MM.1S (cell line): ENCODE data around the gene PDSS2.

Experiments
- DNase-seq: peaks from one replicate; pipeline ENCODE4 v3.0.0-alpha.2; 2015
- H2AFZ ChIP-seq: fragments of 300-600 bp; sonication (generic); 2 replicates; pipeline ENCODE4 v1.6.0; 2016; ENCODE audit warnings: antibody characterized with exemption, low read length
- H3F3A ChIP-seq: fragments of 300-600 bp; sonication (generic); 2 replicates; pipeline ENCODE4 v1.6.1; 2016; ENCODE audit warnings: mild to moderate bottlenecking, antibody characterized with exemption, low read length, moderate library complexity, mixed read lengths; ENCODE audit not compliant: insufficient read depth
- H3K27ac ChIP-seq: fragments of 300-600 bp; sonication (generic); 2 replicates; pipeline ENCODE4 v1.5.1; 2016; ENCODE audit warnings: mild to moderate bottlenecking, low read length
- H3K27me3 ChIP-seq: fragments of 300-600 bp; sonication (generic); replicated peaks from 2 replicates; pipeline ENCODE4 v1.6.0; 2016; ENCODE audit warnings: low read length; ENCODE audit not compliant: insufficient read depth
- H3K36me3 ChIP-seq: fragments of 300-600 bp; sonication (generic); replicated peaks from 2 replicates; pipeline ENCODE4 v1.6.1; 2016; ENCODE audit warnings: mild to moderate bottlenecking, low read length, mixed read lengths; ENCODE audit not compliant: insufficient read depth
- H3K4me1 ChIP-seq: fragments of 300-600 bp; sonication (generic); 2 replicates; pipeline ENCODE4 v1.6.1; 2016; ENCODE audit warnings: low read length, mixed read lengths
- H3K4me2 ChIP-seq: fragments of 300-600 bp; sonication (generic); 2 replicates; pipeline ENCODE4 v1.6.0; 2016; ENCODE audit warnings: low read depth, low read length
- H3K4me3 ChIP-seq: fragments of 300-600 bp; sonication (generic); 2 replicates; pipeline ENCODE4 v1.5.1; 2016; ENCODE audit warnings: low read length, mixed read lengths
- H3K79me2 ChIP-seq: fragments of 300-600 bp; sonication (generic); 2 replicates; pipeline ENCODE4 v1.6.1; 2016; ENCODE audit warnings: mixed run types, low read length, mixed read lengths
- H3K9ac ChIP-seq: fragments of 300-600 bp; sonication (generic); 2 replicates; pipeline ENCODE4 v1.6.1; 2016; ENCODE audit warnings: low read length, mixed read lengths
- H3K9me2 ChIP-seq: fragments of 300-600 bp; sonication (generic); replicated peaks from 2 replicates; pipeline ENCODE4 v1.6.1; 2016; ENCODE audit warnings: mild to moderate bottlenecking, low read length, mixed read lengths; ENCODE audit not compliant: insufficient read depth
- H3K9me3 ChIP-seq: fragments of 300-600 bp; sonication (generic); replicated peaks from 2 replicates; pipeline ENCODE4 v1.6.1; 2016; ENCODE audit warnings: mild to moderate bottlenecking, low read length, mixed read lengths; ENCODE audit not compliant: insufficient read depth
- H4K20me1 ChIP-seq: fragments of 300-600 bp; sonication (generic); 2 replicates; pipeline ENCODE4 v1.6.1; 2016; ENCODE audit warnings: mild to moderate bottlenecking, low read length, moderate library complexity, mixed read lengths; ENCODE audit not compliant: insufficient read depth
- EZH2 ChIP-seq: fragments of 300-600 bp; sonication (generic); optimal IDR thresholded peaks from 2 replicates; pipeline ENCODE3; 2017; ENCODE audit warnings: low read depth, mild to moderate bottlenecking, antibody characterized with exemption, low read length, mixed read lengths
- EZH2phosphoT487 ChIP-seq: fragments of 300-600 bp; sonication (generic); IDR thresholded peaks from 2 replicates; pipeline ENCODE4 v1.6.1; 2018; ENCODE audit warnings: antibody characterized with exemption, low read length
- TF ChIP-seq, protein P1 (sequence below): fragments of 300-600 bp; sonication (generic); IDR thresholded peaks from 2 replicates; pipeline ENCODE4 v1.5.1; 2016; ENCODE audit warnings: antibody characterized with exemption, low read length, mixed read lengths

The PDSS2 gene

DNA sequence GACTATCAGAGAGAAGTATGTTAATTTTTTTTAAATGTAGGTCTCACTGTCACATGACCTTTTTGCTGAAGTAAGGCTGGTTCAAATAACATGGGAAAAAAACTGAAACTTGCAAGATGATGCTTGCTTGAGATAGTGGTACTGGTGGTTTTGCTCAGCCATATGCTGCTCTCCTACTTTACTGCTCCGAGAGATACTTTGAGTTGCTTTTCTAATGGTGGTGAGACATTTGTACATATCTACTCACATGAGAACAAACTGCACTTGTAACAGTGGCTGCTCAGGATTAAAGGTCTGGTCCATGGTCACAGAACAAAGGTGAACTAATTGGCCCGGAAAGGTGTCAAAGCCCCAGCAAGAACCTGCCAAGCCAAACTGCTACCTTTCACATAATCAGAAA lies 237.8 kb downstream of the PDSS2 start:
- no peak for DNase-seq
- no peak overlapping the region for H2AFZ ChIP-seq
- no peaks in the 10 kb centered on the region for H3K4me1 ChIP-seq
- no peaks in the 10 kb centered on the region for H3K9me3 ChIP-seq
- H3K9ac ChIP-seq: no peak overlapping the region
- H3K9me2 ChIP-seq: no peaks in the 10 kb centered on the region
- TF ChIP-seq, protein P1, sequence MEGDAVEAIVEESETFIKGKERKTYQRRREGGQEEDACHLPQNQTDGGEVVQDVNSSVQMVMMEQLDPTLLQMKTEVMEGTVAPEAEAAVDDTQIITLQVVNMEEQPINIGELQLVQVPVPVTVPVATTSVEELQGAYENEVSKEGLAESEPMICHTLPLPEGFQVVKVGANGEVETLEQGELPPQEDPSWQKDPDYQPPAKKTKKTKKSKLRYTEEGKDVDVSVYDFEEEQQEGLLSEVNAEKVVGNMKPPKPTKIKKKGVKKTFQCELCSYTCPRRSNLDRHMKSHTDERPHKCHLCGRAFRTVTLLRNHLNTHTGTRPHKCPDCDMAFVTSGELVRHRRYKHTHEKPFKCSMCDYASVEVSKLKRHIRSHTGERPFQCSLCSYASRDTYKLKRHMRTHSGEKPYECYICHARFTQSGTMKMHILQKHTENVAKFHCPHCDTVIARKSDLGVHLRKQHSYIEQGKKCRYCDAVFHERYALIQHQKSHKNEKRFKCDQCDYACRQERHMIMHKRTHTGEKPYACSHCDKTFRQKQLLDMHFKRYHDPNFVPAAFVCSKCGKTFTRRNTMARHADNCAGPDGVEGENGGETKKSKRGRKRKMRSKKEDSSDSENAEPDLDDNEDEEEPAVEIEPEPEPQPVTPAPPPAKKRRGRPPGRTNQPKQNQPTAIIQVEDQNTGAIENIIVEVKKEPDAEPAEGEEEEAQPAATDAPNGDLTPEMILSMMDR: no peak
- no peaks in the 10 kb centered on the region for H3K79me2 ChIP-seq
- H3K27me3 ChIP-seq: no peaks in the 10 kb centered on the region
- no peak overlapping the region for H3K4me2 ChIP-seq
- no peak overlapping the region for H3K27ac ChIP-seq
- H3K4me3 ChIP-seq: no peak overlapping the region
- no peaks in the 10 kb centered on the region for H3F3A ChIP-seq
- no peaks in the 10 kb centered on the region for H4K20me1 ChIP-seq
- H3K36me3 ChIP-seq: no peaks in the 10 kb centered on the region

DNA sequence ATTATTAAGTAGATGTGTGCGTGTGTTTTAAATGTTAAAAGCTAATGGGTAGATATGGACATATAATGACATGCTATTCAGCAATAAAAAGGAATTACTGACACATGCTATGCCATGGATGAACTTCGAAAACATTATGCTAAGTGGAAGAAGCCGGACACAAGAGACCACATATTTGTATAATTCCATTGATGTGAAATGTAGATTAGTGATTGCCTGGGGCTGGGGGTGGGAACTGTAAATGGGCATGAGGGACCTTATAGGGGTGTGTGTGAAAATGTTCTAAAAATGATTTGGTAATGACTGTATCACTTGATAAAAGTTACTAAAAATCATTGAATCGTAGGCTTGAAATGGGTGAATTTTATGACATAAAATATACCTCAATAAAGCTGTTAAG lies 239.5 kb downstream of the PDSS2 start:
- Histone ChIP-seq H3F3A (no peaks in the 10 kb centered on the region), H4K20me1 (no peaks in the 10 kb centered on the region), H3K79me2 (no peaks in the 10 kb centered on the region), H3K4me3 (no peak overlapping the region), H3K9me3 (no peaks in the 10 kb centered on the region), H3K4me2 (no peak overlapping the region), H3K4me1 (no peaks in the 10 kb centered on the region), H3K27me3 (no peaks in the 10 kb centered on the region), H3K9ac (no peak overlapping the region), H3K27ac (no peak overlapping the region), H3K9me2 (no peaks in the 10 kb centered on the region), H2AFZ (no peak overlapping the region), H3K36me3 (no peaks in the 10 kb centered on the region)
- no peak for DNase-seq
- TF ChIP-seq EZH2 (no peak), EZH2phosphoT487 (no peak)
- TF ChIP-seq, protein P1: no peak

DNA sequence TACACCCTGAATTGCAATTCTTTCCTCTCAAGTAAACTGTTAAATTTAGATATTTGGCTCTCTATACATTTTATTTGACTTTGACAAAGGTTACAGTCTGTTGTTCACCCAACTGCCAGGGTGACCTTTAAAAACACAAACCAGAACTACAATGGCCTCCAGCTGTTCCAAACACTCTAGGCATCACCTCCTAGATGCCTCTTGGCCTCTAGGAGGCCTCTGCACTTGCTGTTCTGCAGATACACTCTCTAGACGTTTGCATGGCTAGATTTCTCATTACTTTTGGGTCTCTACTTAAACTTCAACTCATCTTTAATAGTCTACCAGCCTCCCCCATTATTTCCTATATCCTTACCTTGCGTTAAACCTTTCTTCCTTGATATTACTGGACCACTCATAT lies 241.2 kb downstream of the PDSS2 start:
- H3K9ac ChIP-seq: no peak overlapping the region
- H3F3A ChIP-seq: no peaks in the 10 kb centered on the region
- no peaks in the 10 kb centered on the region for H3K9me2 ChIP-seq
- H4K20me1 ChIP-seq: no peaks in the 10 kb centered on the region
- no peak for DNase-seq
- H3K4me2 ChIP-seq: no peak overlapping the region
- H3K4me3 ChIP-seq: no peak overlapping the region
- no peak overlapping the region for H3K27ac ChIP-seq
- H3K36me3 ChIP-seq: no peaks in the 10 kb centered on the region
- no peaks in the 10 kb centered on the region for H3K9me3 ChIP-seq
- TF ChIP-seq EZH2phosphoT487 (no peak), EZH2 (no peak)
- TF ChIP-seq, protein P1: no peak
- no peak overlapping the region for H2AFZ ChIP-seq
- H3K79me2 ChIP-seq: no peaks in the 10 kb centered on the region
- no peaks in the 10 kb centered on the region for H3K4me1 ChIP-seq
- no peaks in the 10 kb centered on the region for H3K27me3 ChIP-seq

DNA sequence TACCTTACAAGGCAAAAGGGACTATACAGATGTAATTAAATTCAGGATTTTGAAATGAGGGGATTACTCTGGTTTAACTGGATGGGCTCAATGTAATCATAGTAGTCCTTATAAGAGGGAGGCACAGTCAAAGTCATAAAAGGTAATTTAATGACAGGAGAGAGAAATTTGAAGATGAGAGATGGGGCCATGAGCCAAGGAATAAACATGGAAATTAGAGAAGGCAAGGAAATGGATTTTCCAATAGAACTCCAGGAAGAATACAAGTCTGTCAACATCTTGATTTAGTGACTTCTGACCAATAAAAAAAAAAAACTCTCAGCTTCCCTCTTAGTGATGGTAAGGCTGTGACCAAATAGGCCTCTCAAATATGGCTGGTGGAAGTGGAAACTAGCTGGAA lies 242.1 kb downstream of the PDSS2 start:
- Histone ChIP-seq H3K4me1 (no peaks in the 10 kb centered on the region), H3K9ac (no peak overlapping the region), H3K79me2 (no peaks in the 10 kb centered on the region), H3K36me3 (no peaks in the 10 kb centered on the region), H3K4me2 (no peak overlapping the region), H3K27me3 (no peaks in the 10 kb centered on the region), H3K9me3 (no peaks in the 10 kb centered on the region), H3K27ac (no peak overlapping the region), H3F3A (no peaks in the 10 kb centered on the region), H3K4me3 (no peak overlapping the region), H4K20me1 (no peaks in the 10 kb centered on the region), H2AFZ (no peak overlapping the region), H3K9me2 (no peaks in the 10 kb centered on the region)
- no peak for DNase-seq
- TF ChIP-seq EZH2phosphoT487 (no peak), EZH2 (no peak)
- TF ChIP-seq, protein P1: no peak
